Measurements from ENCODE around the gene TAF15. TPM values are rescaled to one million over a fixed set of nuclear protein-coding genes. Genes with fewer than 3 reads are reported as not detected.

Gene TAF15
- polyA plus RNA-seq, 1 donor from 2014 or later: 45.8 TPM

- Histone ChIP-seq H3K4me3 (ENCODE audit: low read length) (no peak overlapping the region), H3K9me3 (ENCODE audit: low read length) (no peaks in the 10 kb centered on the region), H3K9me2 (ENCODE audit: insufficient read depth, low read length) (no peaks in the 10 kb centered on the region), H3K9ac (ENCODE audit: low read length) (no peak overlapping the region), H3K4me2 (ENCODE audit: low read length) (no peak overlapping the region), H3K27me3 (ENCODE audit: insufficient read depth, low read depth, low read length) (no peaks in the 10 kb centered on the region), H3K79me2 (replicated peaks; ENCODE audit: insufficient read depth, low read length) (peaks cover 65% of the 10 kb centered on the region), H2AFZ (ENCODE audit: low read depth, low read length) (no peak overlapping the region), H3K27ac (ENCODE audit: low read length) (no peak overlapping the region), H3F3A (ENCODE audit: insufficient read depth, low read length, poor library complexity, severe bottlenecking) (no peaks in the 10 kb centered on the region), H4K20me1 (ENCODE audit: insufficient read depth) (peaks cover 16% of the 10 kb centered on the region), H3K36me3 (ENCODE audit: insufficient read depth, low read length) (peaks cover 11% of the 10 kb centered on the region)
- TF ChIP-seq SMC3 (conservative IDR thresholded peaks at IDR 0.05; ENCODE audit: poor library complexity): no peak
Observed at GRCh38 chr17:35817196-35817595, 7.9 kb downstream of the TAF15 start.

GRCh38 chr17:35819455-35819854, 10.2 kb downstream of the TAF15 start:
- H3K4me2 ChIP-seq (ENCODE audit: low read length): no peak overlapping the region
- no peaks in the 10 kb centered on the region for H3F3A ChIP-seq (ENCODE audit: insufficient read depth, low read length, poor library complexity, severe bottlenecking)
- no peak overlapping the region for H3K9ac ChIP-seq (ENCODE audit: low read length)
- TF ChIP-seq EP300 (conservative IDR thresholded peaks at IDR 0.05; ENCODE audit: poor library complexity, severe bottlenecking) (no peak), POLR2AphosphoS5 (IDR thresholded peaks at IDR 0.05) (no peak)
- no peak overlapping the region for H3K27ac ChIP-seq (ENCODE audit: low read length)
- no peaks in the 10 kb centered on the region for H3K9me3 ChIP-seq (ENCODE audit: low read length)
- H3K9me2 ChIP-seq (ENCODE audit: insufficient read depth, low read length): no peaks in the 10 kb centered on the region
- H3K27me3 ChIP-seq (ENCODE audit: insufficient read depth, low read depth, low read length): no peaks in the 10 kb centered on the region
- H3K79me2 ChIP-seq (replicated peaks; ENCODE audit: insufficient read depth, low read length): peaks cover 51% of the 10 kb centered on the region
- no peak overlapping the region for H3K4me3 ChIP-seq (ENCODE audit: low read length)
- H2AFZ ChIP-seq (ENCODE audit: low read depth, low read length): no peak overlapping the region
- H4K20me1 ChIP-seq (ENCODE audit: insufficient read depth): peaks cover 16% of the 10 kb centered on the region
- H3K36me3 ChIP-seq (ENCODE audit: insufficient read depth, low read length): peaks cover 18% of the 10 kb centered on the region

- no peaks in the 10 kb centered on the region for H3K27me3 ChIP-seq (ENCODE audit: insufficient read depth, low read depth, low read length)
- H3K4me2 ChIP-seq (ENCODE audit: low read length): no peak overlapping the region
- no peak overlapping the region for H2AFZ ChIP-seq (ENCODE audit: low read depth, low read length)
- H3K79me2 ChIP-seq (replicated peaks; ENCODE audit: insufficient read depth, low read length): peaks cover 34% of the 10 kb centered on the region
- H3F3A ChIP-seq (ENCODE audit: insufficient read depth, low read length, poor library complexity, severe bottlenecking): no peaks in the 10 kb centered on the region
- H3K9ac ChIP-seq (ENCODE audit: low read length): no peak overlapping the region
- peaks cover 18% of the 10 kb centered on the region for H3K36me3 ChIP-seq (ENCODE audit: insufficient read depth, low read length)
- no peak overlapping the region for H3K27ac ChIP-seq (ENCODE audit: low read length)
- H3K9me2 ChIP-seq (ENCODE audit: insufficient read depth, low read length): no peaks in the 10 kb centered on the region
- peaks cover 5% of the 10 kb centered on the region for H4K20me1 ChIP-seq (ENCODE audit: insufficient read depth)
- no peak for TF ChIP-seq REST (IDR thresholded peaks at IDR 0.05; ENCODE audit: borderline replicate concordance)
- H3K4me3 ChIP-seq (ENCODE audit: low read length): no peak overlapping the region
- no peaks in the 10 kb centered on the region for H3K9me3 ChIP-seq (ENCODE audit: low read length)
Observed at GRCh38 chr17:35821308-35821707, 12.0 kb downstream of the TAF15 start.

GRCh38 chr17:35825206-35825605, 15.9 kb downstream of the TAF15 start:
- H4K20me1 ChIP-seq (ENCODE audit: insufficient read depth): no peaks in the 10 kb centered on the region
- H3K79me2 ChIP-seq (replicated peaks; ENCODE audit: insufficient read depth, low read length): peaks cover 22% of the 10 kb centered on the region
- H3K36me3 ChIP-seq (ENCODE audit: insufficient read depth, low read length): peaks cover 14% of the 10 kb centered on the region

More at GRCh38 chr17:35825206-35825605, 15.9 kb downstream of the TAF15 start:
- H3K9ac ChIP-seq (ENCODE audit: low read length): no peak overlapping the region
- H3K9me2 ChIP-seq (ENCODE audit: insufficient read depth, low read length): no peaks in the 10 kb centered on the region
- TF ChIP-seq EP300 (conservative IDR thresholded peaks at IDR 0.05; ENCODE audit: poor library complexity, severe bottlenecking) (no peak), TAF1 (IDR thresholded peaks at IDR 0.05; ENCODE audit: low read depth) (no peak), MXI1 (conservative IDR thresholded peaks at IDR 0.05; ENCODE audit: poor library complexity, severe bottlenecking) (no peak)
- H3K27ac ChIP-seq (ENCODE audit: low read length): no peak overlapping the region
- no peak overlapping the region for H3K4me2 ChIP-seq (ENCODE audit: low read length)
- no peak overlapping the region for H3K4me3 ChIP-seq (ENCODE audit: low read length)
- H3K9me3 ChIP-seq (ENCODE audit: low read length): no peaks in the 10 kb centered on the region
- no peaks in the 10 kb centered on the region for H3K27me3 ChIP-seq (ENCODE audit: insufficient read depth, low read depth, low read length)
- H2AFZ ChIP-seq (ENCODE audit: low read depth, low read length): no peak overlapping the region
- no peaks in the 10 kb centered on the region for H3F3A ChIP-seq (ENCODE audit: insufficient read depth, low read length, poor library complexity, severe bottlenecking)
